MCF 10A (cell line): ENCODE results near the gene TSC22D1. TPM values are rescaled to one million over a fixed set of nuclear protein-coding genes. Genes with fewer than 3 reads are reported as not detected.
A peak's percentile ranks its signal among the peaks of the same experiment; 100 is the strongest.

Experiments
- BruUV-seq: library from RNA; stranded (reverse); fragments of 400-500 nt; replicated peaks from 2 replicates; lab custom pipeline; 2021; lab: Mats Ljungman, UMichigan
- CTCF ChIA-PET: fragments of 300-600 bp; sonication (Branson Sonifier 250); formaldehyde crosslinking; extraction: SDS; loops from one replicate; lab custom pipeline; 2021; ENCODE audit warnings: antibody characterized with exemption, inconsistent platforms; lab: Yijun Ruan, JAX
- POLR2A ChIA-PET: fragments of 300-600, 350-650 bp; sonication (Branson Sonifier 250); formaldehyde crosslinking; extraction: SDS; loops from one replicate; lab custom pipeline; 2020; ENCODE audit warnings: antibody characterized with exemption, inconsistent platforms; lab: Yijun Ruan, JAX
- DNase-seq: peaks from one replicate; pipeline ENCODE4 v3.0.0-alpha.2; 2018; ENCODE audit not compliant: unreplicated experiment
- H3K27ac Mint-ChIP-seq: one replicate; pipeline ENCODE4 v1.8.0; 2022; ENCODE audit warnings: mild to moderate bottlenecking, low read depth, mixed read lengths; ENCODE audit not compliant: unreplicated experiment
- H3K27me3 Mint-ChIP-seq: one replicate; pipeline ENCODE4 v1.8.0; 2022; ENCODE audit warnings: mixed read lengths; ENCODE audit not compliant: insufficient read depth, unreplicated experiment
- H3K36me3 Mint-ChIP-seq: one replicate; pipeline ENCODE4 v1.8.0; 2022; ENCODE audit warnings: mild to moderate bottlenecking, moderate library complexity, mixed read lengths; ENCODE audit not compliant: insufficient read depth, unreplicated experiment
- H3K4me1 Mint-ChIP-seq: one replicate; pipeline ENCODE4 v1.8.0; 2022; ENCODE audit warnings: mixed read lengths; ENCODE audit not compliant: insufficient read depth, unreplicated experiment
- H3K4me3 Mint-ChIP-seq: one replicate; pipeline ENCODE4 v1.8.0; 2022; ENCODE audit warnings: mild to moderate bottlenecking, moderate library complexity, mixed read lengths; ENCODE audit not compliant: unreplicated experiment
- H3K9me3 Mint-ChIP-seq: one replicate; pipeline ENCODE4 v1.8.0; 2022; ENCODE audit warnings: mixed read lengths; ENCODE audit not compliant: unreplicated experiment
- intact Hi-C: fragments of 100-400 bp; cut with micrococcal nuclease; formaldehyde crosslinking; loops from 2 replicates; pipeline ENCODE4 v1.14.1; 2022
- total RNA-seq: library from RNA; stranded (reverse); gene quantifications from 2 replicates; pipeline ENCODE4 v1.2.3, GENCODE V29; 2022
- TF ChIP-seq, protein P1 (sequence below): fragments of 200-600 bp; IDR thresholded peaks from one replicate; pipeline ENCODE4 v1.8.0; 2022; ENCODE audit warnings: antibody characterized with exemption, mild to moderate bottlenecking; ENCODE audit not compliant: unreplicated experiment

TSC22D1 gene
- total RNA-seq, 1 experiment from 2014 or later, result 153 TPM

- no peak overlapping the region for H3K27ac Mint-ChIP-seq
- peaks cover 6% of the 10 kb centered on the region for H3K36me3 Mint-ChIP-seq
- CTCF ChIA-PET, result interaction anchor here (0.6 to 6.6 kb wide), 8 partner anchors 8 to 806 kb away, joined by 3 to 63 read pairs (median 6); no protein-coding TSS in a partner anchor
- TF ChIP-seq, protein P1, sequence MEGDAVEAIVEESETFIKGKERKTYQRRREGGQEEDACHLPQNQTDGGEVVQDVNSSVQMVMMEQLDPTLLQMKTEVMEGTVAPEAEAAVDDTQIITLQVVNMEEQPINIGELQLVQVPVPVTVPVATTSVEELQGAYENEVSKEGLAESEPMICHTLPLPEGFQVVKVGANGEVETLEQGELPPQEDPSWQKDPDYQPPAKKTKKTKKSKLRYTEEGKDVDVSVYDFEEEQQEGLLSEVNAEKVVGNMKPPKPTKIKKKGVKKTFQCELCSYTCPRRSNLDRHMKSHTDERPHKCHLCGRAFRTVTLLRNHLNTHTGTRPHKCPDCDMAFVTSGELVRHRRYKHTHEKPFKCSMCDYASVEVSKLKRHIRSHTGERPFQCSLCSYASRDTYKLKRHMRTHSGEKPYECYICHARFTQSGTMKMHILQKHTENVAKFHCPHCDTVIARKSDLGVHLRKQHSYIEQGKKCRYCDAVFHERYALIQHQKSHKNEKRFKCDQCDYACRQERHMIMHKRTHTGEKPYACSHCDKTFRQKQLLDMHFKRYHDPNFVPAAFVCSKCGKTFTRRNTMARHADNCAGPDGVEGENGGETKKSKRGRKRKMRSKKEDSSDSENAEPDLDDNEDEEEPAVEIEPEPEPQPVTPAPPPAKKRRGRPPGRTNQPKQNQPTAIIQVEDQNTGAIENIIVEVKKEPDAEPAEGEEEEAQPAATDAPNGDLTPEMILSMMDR, result no peak
- H3K27me3 Mint-ChIP-seq, result no peaks in the 10 kb centered on the region
- DNase-seq, result peak; percentile 12
- BruUV-seq, result no TSS peak
- peaks cover 6% of the 10 kb centered on the region for H3K4me1 Mint-ChIP-seq
- intact Hi-C loops, result no loop called here
- POLR2A ChIA-PET, result interaction anchor here (0.5 to 0.8 kb wide), 5 partner anchors 11 to 566 kb away, joined by 3 to 5 read pairs (median 3); no protein-coding TSS in a partner anchor
- no peaks in the 10 kb centered on the region for H3K9me3 Mint-ChIP-seq
- H3K4me3 Mint-ChIP-seq, result no peak overlapping the region
Measured at GRCh38 chr13:44474122-44474910, 101.8 kb downstream of the TSC22D1 start.

GRCh38 chr13:44471686-44472085, 104.4 kb downstream of the TSC22D1 start:
- Mint-ChIP-seq H3K36me3 (peaks cover 6% of the 10 kb centered on the region), H3K4me3 (no peak overlapping the region), H3K9me3 (no peaks in the 10 kb centered on the region), H3K4me1 (peaks cover 6% of the 10 kb centered on the region), H3K27me3 (no peaks in the 10 kb centered on the region), H3K27ac (no peak overlapping the region)
- ChIA-PET POLR2A (interaction anchor here (0.6 to 3.2 kb wide), 4 partner anchors 36 to 575 kb away, joined by 3 to 7 read pairs (median 3); no protein-coding TSS in a partner anchor), CTCF (interaction anchor here (0.7 to 6.6 kb wide), 8 partner anchors 9 to 585 kb away, joined by 3 to 63 read pairs (median 8); no protein-coding TSS in a partner anchor)
- TF ChIP-seq, protein P1, result no peak
- intact Hi-C loops, result loop anchor here (1.0 to 2.0 kb wide), 3 partner anchors 35 to 566 kb away; no protein-coding TSS in a partner anchor
- peak; percentile 23 for DNase-seq
- BruUV-seq, result no TSS peak

GRCh38 chr13:44470638-44471562, 105.2 kb downstream of the TSC22D1 start:
- intact Hi-C loops, result loop anchor here (1.0 to 2.0 kb wide), 3 partner anchors 34 to 566 kb away; no protein-coding TSS in a partner anchor
- peak; percentile 50 for DNase-seq
- H3K27me3 Mint-ChIP-seq, result no peaks in the 10 kb centered on the region
- no peak overlapping the region for H3K27ac Mint-ChIP-seq
- no peak overlapping the region for H3K4me3 Mint-ChIP-seq
- TF ChIP-seq, protein P1, result peak; percentile 58
- H3K36me3 Mint-ChIP-seq, result peaks cover 6% of the 10 kb centered on the region
- ChIA-PET CTCF (interaction anchor here (0.5 to 6.6 kb wide), 13 partner anchors 11 to 882 kb away, joined by 3 to 63 read pairs (median 4); no protein-coding TSS in a partner anchor), POLR2A (interaction anchor here (1.0 to 3.2 kb wide), 2 partner anchors 563 to 575 kb away, joined by 3 to 7 read pairs; no protein-coding TSS in a partner anchor)
- peaks cover 6% of the 10 kb centered on the region for H3K4me1 Mint-ChIP-seq
- no peaks in the 10 kb centered on the region for H3K9me3 Mint-ChIP-seq
- BruUV-seq, result no TSS peak
